Measurements from ENCODE around the gene HARS1.
"Not testable (repeated sequence)": the region's sequence is repeated elsewhere in the genome, so short reads cannot be mapped to it uniquely, and the experiment has no call there.

HARS1 gene

DNA sequence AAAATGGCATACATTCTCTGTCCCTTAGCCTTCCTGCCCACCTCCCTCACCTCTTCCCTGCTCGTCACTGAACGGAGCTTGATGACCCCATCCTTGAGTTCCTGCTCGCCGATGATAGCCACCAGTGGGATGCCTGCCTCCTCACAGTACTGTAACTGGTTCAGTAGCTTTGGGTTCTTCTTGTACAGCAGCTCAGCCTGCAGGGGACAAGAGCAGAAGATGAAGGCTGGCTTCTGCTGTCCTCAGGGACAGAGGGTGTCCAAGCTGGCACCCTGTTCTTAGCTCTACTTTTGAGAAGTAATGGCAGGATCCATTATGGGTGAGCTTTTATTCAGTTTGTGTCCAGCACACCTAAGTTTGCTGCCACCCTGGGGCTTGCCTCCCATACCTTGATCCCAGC, 16.5 kb downstream of the HARS1 start:
- no peak for DNase-seq (ENCODE audit: low spot score)

DNA sequence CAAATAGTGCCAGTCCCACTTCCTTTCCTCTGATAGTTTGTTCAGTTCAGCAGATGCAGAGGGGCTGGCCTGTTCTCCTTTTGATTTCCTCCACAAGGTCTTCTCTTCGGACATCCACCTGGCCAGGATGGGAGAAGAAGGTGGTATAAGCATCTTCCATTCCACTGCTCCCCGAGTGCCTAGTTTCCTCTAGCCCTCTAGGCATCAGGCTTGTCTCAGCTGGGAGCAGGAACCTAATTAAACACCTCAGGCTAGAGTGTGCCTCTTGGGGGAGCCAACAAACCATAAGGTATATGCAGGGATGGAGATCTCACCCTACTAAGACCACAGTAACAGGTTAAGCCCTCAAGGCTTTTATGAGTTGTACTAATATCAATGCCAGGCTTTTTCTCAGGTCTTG, 17.0 kb downstream of the HARS1 start:
- no peak for DNase-seq (ENCODE audit: low spot score)

DNA sequence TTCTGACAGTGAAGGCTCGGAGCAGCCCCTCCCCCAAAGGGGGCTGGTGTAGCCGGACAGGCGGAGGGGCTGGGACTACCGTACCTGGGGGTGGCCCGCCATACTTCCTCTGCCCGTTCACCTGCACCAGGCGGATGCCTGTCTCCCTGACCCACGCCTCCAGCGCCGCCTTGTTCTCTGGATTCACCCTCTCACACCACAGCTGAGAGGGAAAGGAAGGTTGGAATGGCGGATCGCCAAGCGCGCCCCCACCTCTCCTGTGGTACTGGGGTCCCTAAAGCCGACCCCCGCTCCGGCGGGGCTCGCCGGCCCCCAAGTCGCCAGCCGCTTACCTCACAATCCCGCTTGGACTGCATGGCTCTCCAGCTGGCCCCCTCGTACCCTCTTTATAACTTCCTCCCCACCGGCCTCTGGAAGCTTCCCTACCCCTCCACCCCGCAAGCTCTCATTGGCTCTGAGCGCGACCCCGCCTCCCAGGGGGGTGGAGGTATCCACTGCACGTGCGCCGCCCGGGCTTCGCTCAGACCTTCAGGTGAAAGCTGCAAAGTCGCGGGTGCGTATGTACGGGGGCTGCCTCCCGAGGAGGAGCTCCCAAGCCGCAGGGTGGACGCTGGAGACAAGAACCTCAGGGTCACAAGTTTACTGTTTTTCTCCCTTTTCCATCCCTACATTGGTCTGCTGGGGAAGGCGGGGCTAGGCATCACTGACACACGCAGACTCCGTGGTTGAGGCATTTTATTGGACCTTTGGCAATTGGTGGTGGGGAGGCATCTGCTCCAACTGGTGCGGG, 17.8 kb downstream of the HARS1 start, which contains the start of gene DND1:
Gene DND1, minus strand, starts transcription at position 390 of the 790 bp plus-strand sequence. Its CDS starts 34 bp downstream, at position 356.
- DNase-seq (ENCODE audit: low spot score): no peak

- no peak for DNase-seq (ENCODE audit: low spot score)
Measured at GRCh38 chr5:140672455-140673186, 18.5 kb downstream of the HARS1 start.

DNA sequence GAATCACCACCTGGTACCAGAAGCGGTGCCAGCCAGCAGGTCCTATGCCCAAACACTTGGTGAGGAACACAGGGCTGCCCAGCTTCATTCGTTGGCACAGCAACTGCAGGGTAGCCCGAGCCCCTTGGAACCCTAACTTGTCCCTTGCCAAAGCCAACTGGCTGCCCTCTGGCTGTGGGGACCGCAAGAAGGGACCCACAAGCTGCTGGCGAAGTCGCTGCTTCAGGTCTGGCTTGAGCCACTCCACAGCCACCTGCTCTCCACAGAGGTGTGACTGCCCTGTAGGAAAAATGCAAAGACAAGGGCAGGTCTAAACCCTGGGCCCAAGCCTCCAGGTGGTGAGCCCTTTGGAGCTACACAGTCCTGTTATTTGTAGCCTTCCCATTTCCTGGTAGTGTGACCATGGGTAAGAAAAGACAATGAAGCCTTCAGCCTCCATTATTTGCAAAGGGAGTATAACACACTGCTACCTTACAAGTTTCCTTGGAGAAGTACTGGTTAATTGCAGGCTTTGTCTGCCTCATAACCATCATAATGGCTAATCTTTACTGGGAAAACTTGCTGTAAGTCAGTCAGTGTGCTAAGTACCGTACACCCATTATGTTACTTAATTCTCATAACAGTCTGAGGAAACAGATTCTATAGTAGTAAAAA, 19.6 kb downstream of the HARS1 start:
- DNase-seq (ENCODE audit: low spot score): no peak

DNA sequence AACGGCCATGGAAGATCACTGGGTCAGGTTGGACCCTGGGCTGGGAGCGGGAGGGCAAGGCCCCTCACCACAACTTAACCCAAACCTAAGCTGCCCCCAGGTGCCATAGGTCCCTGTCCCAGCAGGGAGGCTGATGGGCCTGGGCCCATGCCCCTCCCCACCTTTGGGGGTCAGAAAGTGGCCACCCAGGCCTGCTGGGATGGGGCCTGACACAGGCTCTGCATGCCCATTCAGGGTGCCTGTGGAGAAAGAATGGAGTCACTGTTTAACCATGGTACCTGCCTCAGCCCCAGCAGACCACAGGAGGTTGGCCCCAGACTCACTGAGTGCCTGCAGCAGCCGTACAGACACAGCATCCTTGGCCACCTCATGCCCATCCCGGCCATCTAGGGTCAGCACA, 20.1 kb downstream of the HARS1 start:
- not testable (repeated sequence) for DNase-seq (ENCODE audit: low spot score)

DNA sequence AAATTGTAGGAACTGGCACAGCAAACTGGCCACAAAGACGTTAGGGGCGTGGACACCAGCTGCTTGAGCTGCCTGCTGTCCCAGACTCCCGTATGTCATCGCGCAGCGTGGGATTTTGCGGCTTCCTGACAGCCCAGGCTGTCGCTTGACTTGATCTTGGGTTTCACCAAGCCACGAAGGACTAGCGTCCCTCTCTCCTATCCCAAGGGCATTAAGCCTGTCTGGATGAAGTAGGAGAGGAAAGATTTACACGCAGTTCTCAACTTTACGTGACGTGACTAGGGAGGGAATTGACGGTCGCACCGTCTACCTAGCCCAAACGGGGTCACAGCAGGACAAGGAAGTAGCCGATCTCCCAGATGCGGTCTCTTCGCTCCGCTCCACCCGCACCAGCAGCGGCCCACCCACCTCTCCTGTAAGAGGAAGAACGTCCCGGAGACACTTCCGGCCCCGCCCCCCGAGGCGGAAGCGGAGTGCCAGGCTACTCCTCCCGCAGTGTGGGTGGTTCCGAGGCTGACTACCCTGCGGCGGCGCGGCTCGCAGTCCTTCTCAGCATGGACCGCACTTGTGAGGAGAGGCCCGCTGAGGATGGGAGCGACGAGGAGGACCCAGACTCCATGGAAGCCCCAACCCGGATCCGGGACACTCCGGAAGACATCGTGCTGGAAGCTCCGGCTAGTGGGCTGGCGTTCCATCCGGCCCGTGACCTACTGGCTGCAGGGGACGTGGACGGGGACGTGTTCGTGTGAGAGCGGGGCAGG, 26.6 kb downstream of the HARS1 start, which contains the start of gene WDR55:
Gene WDR55, plus strand, starts transcription at position 546 of the 761 bp plus-strand sequence. Its CDS starts 9 bp downstream, at position 555.
- peak; percentile 93 for DNase-seq (ENCODE audit: low spot score)

- DNase-seq (ENCODE audit: low spot score): no peak
Measured at GRCh38 chr5:140664030-140664358, 27.2 kb downstream of the HARS1 start.

GRCh38 chr5:140660371-140660770, 30.8 kb downstream of the HARS1 start:
- DNase-seq (ENCODE audit: low spot score): not testable (repeated sequence)

DNA sequence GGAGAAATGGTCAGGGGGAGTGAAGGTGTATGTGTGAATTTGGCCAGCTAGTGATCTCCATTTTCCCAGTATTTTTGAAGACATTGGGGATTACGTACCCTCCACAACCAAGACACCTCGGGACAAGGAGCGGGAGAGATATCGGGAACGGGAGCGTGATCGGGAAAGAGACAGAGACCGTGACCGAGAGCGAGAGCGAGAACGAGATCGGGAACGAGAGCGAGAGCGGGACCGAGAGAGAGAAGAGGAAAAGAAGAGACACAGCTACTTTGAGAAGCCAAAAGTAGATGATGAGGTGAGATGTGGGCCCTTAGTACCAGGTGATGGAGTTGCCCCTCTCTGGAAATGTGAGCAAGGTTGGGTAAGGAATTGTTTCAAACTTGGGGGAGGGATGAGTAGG, 32.3 kb downstream of the HARS1 start:
- DNase-seq (ENCODE audit: low spot score): no peak

DNA sequence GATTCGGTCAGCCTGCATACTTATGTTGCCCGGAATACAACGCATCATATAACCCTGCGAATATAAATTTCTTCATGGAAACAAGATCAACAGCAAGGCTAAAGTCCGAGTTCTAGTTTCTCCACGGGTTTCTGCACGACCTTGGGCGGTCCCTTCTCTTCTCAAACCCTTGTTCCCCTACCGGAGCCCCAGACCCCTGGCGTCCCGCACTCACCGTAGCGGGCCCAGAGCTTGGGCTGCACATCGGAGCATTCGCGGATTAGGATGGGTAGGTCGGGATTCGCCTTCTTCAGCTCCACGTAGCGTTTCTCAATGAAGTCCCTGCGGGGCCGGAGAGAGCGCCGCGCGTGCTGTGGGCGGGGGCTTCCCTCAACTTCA, 44.1 kb downstream of the HARS1 start:
- DNase-seq (ENCODE audit: low spot score): no peak

- no peak for DNase-seq (ENCODE audit: low spot score)
Measured at GRCh38 chr5:140642718-140643117, 48.5 kb downstream of the HARS1 start.

- no peak for DNase-seq (ENCODE audit: low spot score)
Measured at GRCh38 chr5:140641716-140642115, 49.5 kb downstream of the HARS1 start.

DNA sequence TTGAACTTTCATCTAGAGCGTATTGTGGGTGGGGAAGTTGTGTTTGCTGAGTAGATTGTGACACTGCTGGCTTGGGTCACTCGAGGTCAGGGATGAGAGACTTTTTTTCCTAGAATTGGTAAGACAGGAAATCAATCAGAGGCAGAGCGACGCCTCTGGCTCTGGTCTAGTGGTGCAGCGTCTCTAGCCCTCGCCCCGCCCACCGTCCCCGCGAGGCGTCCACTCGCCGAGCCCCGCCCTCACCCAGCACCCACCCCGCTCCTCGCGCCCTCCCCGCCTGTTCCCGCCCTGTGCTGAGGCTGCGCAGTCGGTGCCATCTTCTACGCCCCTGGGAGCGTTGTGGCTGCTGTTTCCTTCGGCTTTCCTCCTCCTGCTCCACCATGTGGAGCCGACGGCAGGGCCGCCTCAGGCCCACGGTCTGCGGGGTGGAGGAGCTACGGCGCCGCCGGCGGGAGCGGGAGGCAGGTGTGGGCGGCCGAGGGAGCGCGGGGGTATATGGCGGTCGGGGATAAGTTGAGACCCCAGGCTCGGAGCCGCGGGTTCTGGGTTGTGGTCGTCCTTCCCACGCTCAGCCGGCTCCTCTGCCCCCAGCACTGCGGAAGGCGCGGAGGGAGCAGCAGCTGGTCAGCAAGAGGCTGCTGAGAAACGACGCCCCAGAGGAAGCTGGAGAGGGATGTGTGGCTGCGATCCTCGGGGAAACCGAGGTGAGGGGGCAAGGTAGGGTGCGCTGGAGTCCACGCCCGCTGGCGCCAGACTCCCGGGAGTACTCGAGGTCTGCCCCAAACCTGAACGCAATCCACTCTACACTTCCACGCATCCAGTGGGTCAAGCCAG, 51.8 kb downstream of the HARS1 start, which contains the start of gene TMCO6:
Gene TMCO6, plus strand, starts transcription at position 304 of the 834 bp plus-strand sequence. Its CDS starts 77 bp downstream, at position 381.
- peak; percentile 97 for DNase-seq (ENCODE audit: low spot score)

DNA sequence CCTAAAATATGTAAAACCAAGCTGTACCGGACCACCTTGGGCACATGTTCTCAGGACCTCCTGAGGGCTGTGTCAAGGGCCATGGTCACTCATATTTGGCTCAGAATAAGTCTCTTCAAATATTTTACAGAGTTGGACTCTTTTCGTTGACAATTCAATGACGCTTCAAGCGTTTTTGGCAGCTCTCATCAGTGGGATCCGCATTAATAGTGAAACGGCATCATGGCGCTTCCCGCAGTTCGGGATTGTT, 52.3 kb downstream of the HARS1 start:
- DNase-seq (ENCODE audit: low spot score): not testable (repeated sequence)

GRCh38 chr5:140637371-140638100, 53.6 kb downstream of the HARS1 start:
- DNase-seq (ENCODE audit: low spot score): no peak

DNA sequence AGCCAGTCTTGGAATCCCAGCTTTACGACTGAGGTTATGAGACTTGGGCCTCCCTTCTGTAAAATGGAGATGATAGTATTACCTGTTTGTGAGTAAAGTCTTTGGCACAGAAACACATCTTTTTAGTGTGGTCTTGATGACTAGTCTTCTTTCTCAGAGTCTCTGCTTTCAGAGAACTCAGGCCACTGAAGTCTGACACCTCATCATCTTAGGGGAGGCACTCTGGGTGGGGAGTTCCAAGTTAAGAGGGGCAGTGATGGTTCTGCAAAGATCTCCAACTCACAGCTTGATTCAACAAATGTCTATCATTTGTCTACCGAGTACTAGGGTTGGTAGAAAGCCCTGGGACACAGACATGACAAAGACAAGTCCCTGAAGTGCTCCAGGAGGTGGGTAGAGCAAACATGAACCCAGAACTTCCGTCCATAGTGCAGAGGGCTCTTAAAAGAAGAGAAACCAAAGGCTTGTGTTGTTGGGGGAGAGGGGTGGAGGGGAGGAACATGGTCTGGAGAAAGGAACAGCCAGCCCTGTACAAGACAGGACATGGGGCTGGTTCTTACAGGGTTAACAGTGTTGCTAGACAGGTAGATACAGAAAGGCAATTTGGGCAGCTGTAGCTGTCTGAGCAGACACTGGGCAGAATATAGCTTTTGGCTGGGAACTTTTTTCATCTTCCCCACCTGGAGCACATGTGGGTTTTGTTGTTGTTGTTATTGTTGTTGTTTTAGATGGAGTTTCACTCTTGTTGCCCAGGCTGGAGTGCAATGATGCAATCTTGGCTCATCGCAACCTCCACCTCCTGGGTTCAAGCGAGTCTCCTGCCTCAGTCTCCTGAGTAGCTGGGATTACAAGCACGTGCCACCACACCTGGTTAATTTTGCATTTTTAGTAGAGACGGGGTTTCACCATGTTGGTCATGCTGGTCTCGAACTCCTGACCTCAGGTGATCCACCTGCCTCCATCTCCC, 55.6 kb downstream of the HARS1 start:
- no peak for DNase-seq (ENCODE audit: low spot score)

GRCh38 chr5:140634103-140634502, 57.1 kb downstream of the HARS1 start:
- no peak for DNase-seq (ENCODE audit: low spot score)

GRCh38 chr5:140633501-140633900, 57.7 kb downstream of the HARS1 start:
- DNase-seq (ENCODE audit: low spot score): no peak
